PFSK-1 (cell line): Measurements from ENCODE around the gene TBC1D21.

Source experiments
- POLR2AphosphoS5 ChIP-seq: IDR thresholded peaks from 2 replicates; pipeline ENCODE4 v1.6.1; 2012; ENCODE audit warnings: low read depth, mild to moderate bottlenecking, control low read depth, low read length, moderate library complexity
- REST ChIP-seq, 2 experiments: IDR thresholded peaks; 2 replicates each; pipeline versions ENCODE4 v1.6.1 to v1.8.0; 2011 to 2012; ENCODE audit warnings: low read depth in 2 of 2, low read length in 2 of 2, control low read depth in 1 of 2, inconsistent platforms in 1 of 2, mild to moderate bottlenecking in 1 of 2, moderate library complexity in 1 of 2; ENCODE audit not compliant: insufficient read depth in 1 of 2
- TAF1 ChIP-seq: IDR thresholded peaks from 2 replicates; pipeline ENCODE4 v1.6.1; 2012; ENCODE audit warnings: low read length, control low read depth, borderline replicate concordance; ENCODE audit not compliant: insufficient read depth

GRCh38 chr15:73870700-73871408 lies 2.5 kb upstream of the TBC1D21 start:
- no peak for TF ChIP-seq POLR2AphosphoS5
- no peak for TF ChIP-seq REST (IDR thresholded peaks at IDR 0.05; ENCODE audit: insufficient read depth in 1 of 2, low read depth in 2 of 2, low read length in 2 of 2)
- TF ChIP-seq TAF1 = no peak
